Keratinocyte (primary cell): ENCODE measurements around the gene JPH2.

Source experiments
- CTCF ChIP-seq, 3 experiments: IDR thresholded peaks in 1 of 3; conservative IDR thresholded peaks in 1 of 3; optimal IDR thresholded peaks in 1 of 3; 2 replicates in 2 of 3; 3 replicates in 1 of 3; pipeline versions ENCODE3 to v1.5.1; 2011; ENCODE audit warnings: low read length in 3 of 3, mild to moderate bottlenecking in 3 of 3, moderate library complexity in 2 of 3, control low read depth in 1 of 3, inconsistent platforms in 1 of 3; ENCODE audit not compliant: insufficient read depth in 2 of 3; ENCODE audit errors: extremely low read depth in 1 of 3
- EZH2 ChIP-seq: IDR thresholded peaks from one replicate; pipeline ENCODE4 v1.6.1; 2012; ENCODE audit warnings: inconsistent platforms, mild to moderate bottlenecking, low read length, moderate library complexity

DNA sequence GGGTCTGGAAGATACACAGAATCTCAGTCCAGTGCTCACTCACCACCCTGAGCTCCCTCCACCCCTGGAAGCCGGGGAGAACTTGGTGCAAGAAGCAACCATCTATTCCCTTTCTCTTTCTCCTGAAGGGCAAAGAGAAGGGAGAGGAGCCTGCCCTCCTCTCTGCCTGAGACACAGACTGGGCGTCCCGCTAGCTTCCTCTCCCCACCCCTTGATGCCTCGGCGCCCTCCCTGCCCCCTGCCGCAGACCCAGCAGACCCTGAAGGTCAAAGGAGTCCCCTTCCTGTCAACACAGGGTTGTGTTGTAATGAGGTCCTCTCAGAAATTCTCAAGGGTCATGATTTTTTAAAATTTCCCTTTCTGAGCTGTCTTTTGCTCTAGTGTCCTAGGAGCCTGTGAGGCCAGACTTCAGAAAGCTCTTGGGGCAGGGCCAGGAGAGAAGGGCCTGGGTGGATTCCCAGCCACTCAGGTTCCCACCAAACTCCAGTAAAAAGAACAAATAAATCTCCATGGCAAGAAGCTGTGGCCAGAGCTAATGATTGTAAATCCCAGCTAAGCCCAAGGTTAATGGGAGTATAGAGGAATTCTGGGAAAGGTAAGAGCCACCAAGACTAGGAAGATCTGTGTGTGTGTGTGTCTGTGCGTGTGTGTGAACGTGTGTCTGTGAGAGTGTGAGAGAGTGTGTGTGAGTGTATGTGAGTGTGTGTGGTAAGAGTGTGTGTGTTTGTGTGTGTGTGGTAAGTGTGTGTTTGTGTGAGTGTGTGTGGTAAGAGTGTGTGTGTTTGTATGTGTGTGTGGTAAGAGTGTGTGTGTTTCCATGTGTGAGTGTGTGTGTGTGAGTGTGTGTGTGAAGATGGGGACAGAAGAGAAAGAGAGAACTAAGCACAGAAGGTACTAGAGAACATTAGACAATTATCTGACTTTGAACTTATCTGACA, 1.1 kb upstream of the JPH2 start:
- TF ChIP-seq EZH2 (no peak), CTCF (optimal IDR thresholded peaks at IDR 0.05 in 1 of 3, IDR thresholded peaks at IDR 0.05 in 1 of 3, conservative IDR thresholded peaks at IDR 0.05 in 1 of 3; ENCODE audit: extremely low read depth in 1 of 3, insufficient read depth in 2 of 3, low read length in 3 of 3) (no peak)
